ACHN (cell line): ENCODE data around the gene CYB5RL.

Source experiments
- DNase-seq: peaks from one replicate; pipeline ENCODE4 v3.0.0-alpha.2; 2015
- in situ Hi-C: cut with HindIII; loops from 2 replicates; pipeline ENCODE4 v1.10.0; 2017; ENCODE audit warnings: low sequenced_read_pairs, low pct_ligation_motif_present, low pct_unique_long_range_greater_than_20kb

The CYB5RL gene

GRCh38 chr1:54204199-54204598 is 4.4 kb upstream of the CYB5RL start:
- no peak for DNase-seq
- in situ Hi-C loops: no loop called here

- no peak for DNase-seq
- in situ Hi-C loops: no loop called here
Observed at GRCh38 chr1:54200519-54200997, 728 bp upstream of the CYB5RL start.

GRCh38 chr1:54199151-54199764 is 572 bp downstream of the CYB5RL start:
- in situ Hi-C loops: no loop called here
- DNase-seq: no peak

- no peak for DNase-seq
- in situ Hi-C loops: no loop called here
Observed at GRCh38 chr1:54193453-54193852, 6.4 kb downstream of the CYB5RL start.

GRCh38 chr1:54191525-54191924 is 8.3 kb downstream of the CYB5RL start:
- in situ Hi-C loops: no loop called here
- DNase-seq: no peak

- no peak for DNase-seq
Observed at GRCh38 chr1:54190526-54190925, 9.3 kb downstream of the CYB5RL start.

GRCh38 chr1:54188291-54188690 is 11.5 kb downstream of the CYB5RL start:
- DNase-seq: no peak
- in situ Hi-C loops: no loop called here

More at GRCh38 chr1:54190526-54190925, 9.3 kb downstream of the CYB5RL start:
- in situ Hi-C loops: no loop called here

- in situ Hi-C loops: no loop called here
Observed at GRCh38 chr1:54186056-54186455, 13.8 kb downstream of the CYB5RL start.

GRCh38 chr1:54180701-54181360 is 19.0 kb downstream of the CYB5RL start:
- in situ Hi-C loops: no loop called here
- DNase-seq: no peak

More at GRCh38 chr1:54186056-54186455, 13.8 kb downstream of the CYB5RL start:
- no peak for DNase-seq

GRCh38 chr1:54178296-54179070 is 21.3 kb downstream of the CYB5RL start:
- DNase-seq: no peak
- in situ Hi-C loops: no loop called here

GRCh38 chr1:54177726-54178125 is 22.1 kb downstream of the CYB5RL start:
- no peak for DNase-seq
- in situ Hi-C loops: no loop called here

GRCh38 chr1:54176621-54177327 is 23.1 kb downstream of the CYB5RL start:
- in situ Hi-C loops: no loop called here
- no peak for DNase-seq

- in situ Hi-C loops: no loop called here
Observed at GRCh38 chr1:54174106-54174505, 25.7 kb downstream of the CYB5RL start.

GRCh38 chr1:54173681-54174080 is 26.1 kb downstream of the CYB5RL start:
- DNase-seq: no peak
- in situ Hi-C loops: no loop called here

More at GRCh38 chr1:54174106-54174505, 25.7 kb downstream of the CYB5RL start:
- DNase-seq: no peak

GRCh38 chr1:54172614-54173599 is 26.9 kb downstream of the CYB5RL start:
- DNase-seq: no peak
- in situ Hi-C loops: no loop called here

GRCh38 chr1:54171606-54172005 is 28.2 kb downstream of the CYB5RL start:
- no peak for DNase-seq
- in situ Hi-C loops: no loop called here

GRCh38 chr1:54171016-54171415 is 28.8 kb downstream of the CYB5RL start:
- DNase-seq: no peak
- in situ Hi-C loops: no loop called here

GRCh38 chr1:54169068-54169467 is 30.8 kb downstream of the CYB5RL start:
- in situ Hi-C loops: no loop called here

More at GRCh38 chr1:54169068-54169467, 30.8 kb downstream of the CYB5RL start:
- no peak for DNase-seq
